SK-N-SH treated with all-trans-retinoic acid at 6 μM for 48 hours (cell line): ENCODE measurements around the gene TACO1.

Experiments used
- ATAC-seq: fragments of 200-7000 bp; cut with Tn5 transposase; 3 replicates; pipeline ENCODE4 v1.9.1; 2020; ENCODE audit warnings: mild to moderate bottlenecking, moderate library complexity
- ARNTL ChIP-seq: fragments of 450-650 bp; formaldehyde crosslinking; IDR thresholded peaks from 2 replicates; pipeline ENCODE4 v1.5.0; 2020; ENCODE audit warnings: low read depth, mild to moderate bottlenecking, moderate library complexity, borderline replicate concordance
- BACH2 ChIP-seq: fragments of 250-450 bp; sonication (Bioruptor Pico); IDR thresholded peaks from 2 replicates; pipeline ENCODE4 v1.9.0; 2021; ENCODE audit warnings: mild to moderate bottlenecking, borderline replicate concordance
- ESRRG ChIP-seq: fragments of 250-450 bp; sonication (Bioruptor Pico); IDR thresholded peaks from 2 replicates; pipeline ENCODE4 v1.6.1; 2021; ENCODE audit warnings: mild to moderate bottlenecking
- GLIS3 ChIP-seq: fragments of 250-450 bp; sonication (Bioruptor Pico); IDR thresholded peaks from 2 replicates; pipeline ENCODE4 v1.5.0; 2020; ENCODE audit warnings: mild to moderate bottlenecking, moderate library complexity
- OSR1 ChIP-seq: fragments of 250-450 bp; sonication (Bioruptor Pico); IDR thresholded peaks from 2 replicates; pipeline ENCODE4 v1.8.0; 2022; ENCODE audit warnings: moderate library complexity, mild to moderate bottlenecking, inconsistent platforms
- PPARA ChIP-seq: fragments of 250-450 bp; sonication (Bioruptor Pico); IDR thresholded peaks from 2 replicates; pipeline ENCODE4 v1.5.0; 2020; ENCODE audit warnings: mild to moderate bottlenecking, borderline replicate concordance
- RARB ChIP-seq: fragments of 250-450 bp; sonication (Bioruptor Pico); IDR thresholded peaks from 2 replicates; pipeline ENCODE4 v1.8.0; 2021; ENCODE audit warnings: mild to moderate bottlenecking, moderate library complexity
- SNAI2 ChIP-seq: fragments of 250-450 bp; sonication (Bioruptor Pico); IDR thresholded peaks from 2 replicates; pipeline ENCODE4 v1.5.0; 2020; ENCODE audit warnings: mild to moderate bottlenecking, moderate library complexity
- TCF4 ChIP-seq: fragments of 250-450 bp; sonication (Bioruptor Pico); IDR thresholded peaks from 2 replicates; pipeline ENCODE4 v1.8.0; 2021; ENCODE audit warnings: mild to moderate bottlenecking, moderate library complexity, borderline replicate concordance
- TOX ChIP-seq: fragments of 250-450 bp; sonication (Bioruptor Pico); IDR thresholded peaks from 2 replicates; pipeline ENCODE4 v1.8.0; 2021; ENCODE audit warnings: mild to moderate bottlenecking, moderate library complexity, borderline replicate concordance
- ZC3H10 ChIP-seq: fragments of 250-450 bp; sonication (Bioruptor Pico); IDR thresholded peaks from 2 replicates; pipeline ENCODE4 v1.5.1; 2021; ENCODE audit warnings: mild to moderate bottlenecking, moderate library complexity
- ZFP3 ChIP-seq: fragments of 250-450 bp; sonication (Bioruptor Pico); IDR thresholded peaks from 2 replicates; pipeline ENCODE4 v1.5.0; 2020; ENCODE audit warnings: mild to moderate bottlenecking, moderate library complexity
- ZFP30 ChIP-seq: fragments of 450-650 bp; formaldehyde crosslinking; IDR thresholded peaks from 2 replicates; pipeline ENCODE4 v1.5.0; 2022; ENCODE audit warnings: mild to moderate bottlenecking, moderate library complexity
- ZNF70 ChIP-seq: fragments of 450-650 bp; formaldehyde crosslinking; IDR thresholded peaks from 2 replicates; pipeline ENCODE4 v1.5.0; 2020; ENCODE audit warnings: mild to moderate bottlenecking, moderate library complexity
- ZNF8 ChIP-seq: fragments of 450-650 bp; formaldehyde crosslinking; IDR thresholded peaks from 2 replicates; pipeline ENCODE4 v1.5.0; 2020; ENCODE audit warnings: mild to moderate bottlenecking, moderate library complexity
- TF ChIP-seq, protein P1 (sequence below): fragments of 250-450 bp; sonication (Bioruptor Pico); IDR thresholded peaks from 2 replicates; pipeline ENCODE4 v1.8.0; 2021; ENCODE audit warnings: low read depth, mild to moderate bottlenecking, moderate library complexity, borderline replicate concordance
- TF ChIP-seq, protein P2 (sequence below): fragments of 250-450 bp; sonication (Bioruptor Pico); IDR thresholded peaks from 2 replicates; pipeline ENCODE4 v1.8.0; 2020; ENCODE audit warnings: mild to moderate bottlenecking, moderate library complexity, borderline replicate concordance
- TF ChIP-seq, protein P3 (sequence below): fragments of 250-450 bp; sonication (Bioruptor Pico); IDR thresholded peaks from 2 replicates; pipeline ENCODE4 v1.5.0; 2020; ENCODE audit warnings: mild to moderate bottlenecking, moderate library complexity
- TF ChIP-seq, protein P4 (sequence below): fragments of 250-450 bp; sonication (Bioruptor Pico); IDR thresholded peaks from 2 replicates; pipeline ENCODE4 v1.5.1; 2020; ENCODE audit warnings: low read depth, mild to moderate bottlenecking, moderate library complexity

Gene TACO1

GRCh38 chr17:63633742-63634141 is 33.0 kb downstream of the TACO1 start (continued):
- TF ChIP-seq, protein P1, sequence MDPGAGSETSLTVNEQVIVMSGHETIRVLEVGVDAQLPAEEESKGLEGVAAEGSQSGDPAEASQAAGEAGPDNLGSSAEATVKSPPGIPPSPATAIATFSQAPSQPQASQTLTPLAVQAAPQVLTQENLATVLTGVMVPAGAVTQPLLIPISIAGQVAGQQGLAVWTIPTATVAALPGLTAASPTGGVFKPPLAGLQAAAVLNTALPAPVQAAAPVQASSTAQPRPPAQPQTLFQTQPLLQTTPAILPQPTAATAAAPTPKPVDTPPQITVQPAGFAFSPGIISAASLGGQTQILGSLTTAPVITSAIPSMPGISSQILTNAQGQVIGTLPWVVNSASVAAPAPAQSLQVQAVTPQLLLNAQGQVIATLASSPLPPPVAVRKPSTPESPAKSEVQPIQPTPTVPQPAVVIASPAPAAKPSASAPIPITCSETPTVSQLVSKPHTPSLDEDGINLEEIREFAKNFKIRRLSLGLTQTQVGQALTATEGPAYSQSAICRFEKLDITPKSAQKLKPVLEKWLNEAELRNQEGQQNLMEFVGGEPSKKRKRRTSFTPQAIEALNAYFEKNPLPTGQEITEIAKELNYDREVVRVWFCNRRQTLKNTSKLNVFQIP (CRISPR knock-in tag), result no peak

GRCh38 chr17:63634163-63634562 is 33.5 kb downstream of the TACO1 start:
- TF ChIP-seq OSR1 (CRISPR knock-in tag) (no peak), ZNF8 (CRISPR knock-in tag) (no peak), ESRRG (CRISPR knock-in tag) (no peak), GLIS3 (no peak), PPARA (CRISPR knock-in tag) (no peak)
- TF ChIP-seq, protein P1 (CRISPR knock-in tag), result no peak
- TF ChIP-seq, protein P2, sequence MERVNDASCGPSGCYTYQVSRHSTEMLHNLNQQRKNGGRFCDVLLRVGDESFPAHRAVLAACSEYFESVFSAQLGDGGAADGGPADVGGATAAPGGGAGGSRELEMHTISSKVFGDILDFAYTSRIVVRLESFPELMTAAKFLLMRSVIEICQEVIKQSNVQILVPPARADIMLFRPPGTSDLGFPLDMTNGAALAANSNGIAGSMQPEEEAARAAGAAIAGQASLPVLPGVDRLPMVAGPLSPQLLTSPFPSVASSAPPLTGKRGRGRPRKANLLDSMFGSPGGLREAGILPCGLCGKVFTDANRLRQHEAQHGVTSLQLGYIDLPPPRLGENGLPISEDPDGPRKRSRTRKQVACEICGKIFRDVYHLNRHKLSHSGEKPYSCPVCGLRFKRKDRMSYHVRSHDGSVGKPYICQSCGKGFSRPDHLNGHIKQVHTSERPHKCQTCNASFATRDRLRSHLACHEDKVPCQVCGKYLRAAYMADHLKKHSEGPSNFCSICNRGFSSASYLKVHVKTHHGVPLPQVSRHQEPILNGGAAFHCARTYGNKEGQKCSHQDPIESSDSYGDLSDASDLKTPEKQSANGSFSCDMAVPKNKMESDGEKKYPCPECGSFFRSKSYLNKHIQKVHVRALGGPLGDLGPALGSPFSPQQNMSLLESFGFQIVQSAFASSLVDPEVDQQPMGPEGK (CRISPR knock-in tag), result no peak
- no peak for ATAC-seq

GRCh38 chr17:63634816-63635215 is 34.1 kb downstream of the TACO1 start:
- TF ChIP-seq, protein P3, sequence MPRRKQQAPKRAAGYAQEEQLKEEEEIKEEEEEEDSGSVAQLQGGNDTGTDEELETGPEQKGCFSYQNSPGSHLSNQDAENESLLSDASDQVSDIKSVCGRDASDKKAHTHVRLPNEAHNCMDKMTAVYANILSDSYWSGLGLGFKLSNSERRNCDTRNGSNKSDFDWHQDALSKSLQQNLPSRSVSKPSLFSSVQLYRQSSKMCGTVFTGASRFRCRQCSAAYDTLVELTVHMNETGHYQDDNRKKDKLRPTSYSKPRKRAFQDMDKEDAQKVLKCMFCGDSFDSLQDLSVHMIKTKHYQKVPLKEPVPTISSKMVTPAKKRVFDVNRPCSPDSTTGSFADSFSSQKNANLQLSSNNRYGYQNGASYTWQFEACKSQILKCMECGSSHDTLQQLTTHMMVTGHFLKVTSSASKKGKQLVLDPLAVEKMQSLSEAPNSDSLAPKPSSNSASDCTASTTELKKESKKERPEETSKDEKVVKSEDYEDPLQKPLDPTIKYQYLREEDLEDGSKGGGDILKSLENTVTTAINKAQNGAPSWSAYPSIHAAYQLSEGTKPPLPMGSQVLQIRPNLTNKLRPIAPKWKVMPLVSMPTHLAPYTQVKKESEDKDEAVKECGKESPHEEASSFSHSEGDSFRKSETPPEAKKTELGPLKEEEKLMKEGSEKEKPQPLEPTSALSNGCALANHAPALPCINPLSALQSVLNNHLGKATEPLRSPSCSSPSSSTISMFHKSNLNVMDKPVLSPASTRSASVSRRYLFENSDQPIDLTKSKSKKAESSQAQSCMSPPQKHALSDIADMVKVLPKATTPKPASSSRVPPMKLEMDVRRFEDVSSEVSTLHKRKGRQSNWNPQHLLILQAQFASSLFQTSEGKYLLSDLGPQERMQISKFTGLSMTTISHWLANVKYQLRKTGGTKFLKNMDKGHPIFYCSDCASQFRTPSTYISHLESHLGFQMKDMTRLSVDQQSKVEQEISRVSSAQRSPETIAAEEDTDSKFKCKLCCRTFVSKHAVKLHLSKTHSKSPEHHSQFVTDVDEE (CRISPR knock-in tag), result no peak
- TF ChIP-seq ZFP30 (no peak), SNAI2 (CRISPR knock-in tag) (no peak), RARB (CRISPR knock-in tag) (no peak), ZNF70 (CRISPR knock-in tag) (no peak), ZNF8 (CRISPR knock-in tag) (no peak), ZFP3 (CRISPR knock-in tag) (no peak), ESRRG (CRISPR knock-in tag) (no peak), TCF4 (CRISPR knock-in tag) (no peak), OSR1 (CRISPR knock-in tag) (no peak), ZC3H10 (no peak), ARNTL (no peak), TOX (CRISPR knock-in tag) (no peak), GLIS3 (no peak), BACH2 (CRISPR knock-in tag) (no peak)
- TF ChIP-seq, protein P4, sequence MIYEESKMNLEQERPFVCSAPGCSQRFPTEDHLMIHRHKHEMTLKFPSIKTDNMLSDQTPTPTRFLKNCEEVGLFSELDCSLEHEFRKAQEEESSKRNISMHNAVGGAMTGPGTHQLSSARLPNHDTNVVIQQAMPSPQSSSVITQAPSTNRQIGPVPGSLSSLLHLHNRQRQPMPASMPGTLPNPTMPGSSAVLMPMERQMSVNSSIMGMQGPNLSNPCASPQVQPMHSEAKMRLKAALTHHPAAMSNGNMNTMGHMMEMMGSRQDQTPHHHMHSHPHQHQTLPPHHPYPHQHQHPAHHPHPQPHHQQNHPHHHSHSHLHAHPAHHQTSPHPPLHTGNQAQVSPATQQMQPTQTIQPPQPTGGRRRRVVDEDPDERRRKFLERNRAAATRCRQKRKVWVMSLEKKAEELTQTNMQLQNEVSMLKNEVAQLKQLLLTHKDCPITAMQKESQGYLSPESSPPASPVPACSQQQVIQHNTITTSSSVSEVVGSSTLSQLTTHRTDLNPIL (CRISPR knock-in tag), result no peak
- TF ChIP-seq, protein P1 (CRISPR knock-in tag), result no peak
- TF ChIP-seq, protein P2 (CRISPR knock-in tag), result no peak
- no peak for ATAC-seq
